ENCODE measurements around the gene CADM1. TPM values are rescaled to one million over a fixed set of nuclear protein-coding genes. Genes with fewer than 3 reads are reported as not detected.

The CADM1 gene
- total and polyA plus RNA-seq, 10 of the 15 experiments (the other 5 are each of a cell fraction or from before 2014, with no cell fraction given) = 0.03 to 0.48 (median 0.15) TPM; not detected in 3

DNA sequence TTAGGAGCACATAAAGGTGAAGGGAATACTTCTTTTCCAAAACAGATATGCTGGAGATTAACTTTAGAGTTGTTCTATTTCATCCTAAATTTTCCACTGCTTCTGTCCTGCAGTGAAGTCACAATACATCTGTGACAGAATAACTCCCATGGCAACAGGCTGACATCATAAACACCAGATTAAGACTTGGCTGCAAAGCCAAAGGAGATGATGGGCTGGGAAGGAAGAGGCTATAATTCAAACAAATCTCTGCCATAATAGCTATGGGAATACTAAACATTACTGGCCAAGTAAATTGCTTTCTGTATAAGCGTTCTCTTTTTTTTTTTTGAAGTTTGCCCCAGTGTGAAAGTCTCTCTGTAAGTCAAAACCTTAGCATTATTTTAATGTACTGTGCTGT, 107.7 kb downstream of the CADM1 start:
- WGBS (ENCODE audit: insufficient coverage, insufficient replicate concordance, low lambda C conversion rate, missing lambda C conversion rate) = 20% methylated on average over 1 of the region's 1 CpG
- intact Hi-C loops (cut with micrococcal nuclease; ENCODE audit: unreplicated experiment) = no loop called here

DNA sequence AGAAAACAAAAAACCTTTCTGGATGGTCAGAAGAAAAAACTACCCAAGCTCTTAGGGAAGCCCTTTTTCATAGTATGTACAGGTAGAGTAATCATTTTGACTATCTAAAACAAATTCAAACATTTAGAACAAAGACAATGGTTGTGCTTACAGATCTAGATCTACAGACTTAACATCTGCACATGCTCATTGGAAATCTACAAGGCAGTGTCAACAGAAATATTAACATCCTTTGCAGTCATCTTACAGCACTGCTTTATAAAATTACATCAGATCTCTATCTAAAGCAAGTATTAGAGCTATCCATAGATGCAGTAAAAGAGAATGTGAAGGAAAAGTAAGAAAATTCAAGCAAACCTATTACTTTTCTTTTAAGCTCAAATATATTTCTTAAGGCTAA, 110.3 kb downstream of the CADM1 start:
- Histone ChIP-seq H3K9ac (ENCODE audit: control insufficient read depth, insufficient read depth, low read length) (no peak overlapping the region), H3K9me3 (replicated peaks; ENCODE audit: control insufficient read depth, insufficient read depth, low read length) (no peaks in the 10 kb centered on the region), H3K27me3 (replicated peaks in 1 of 2; ENCODE audit: control insufficient read depth in 2 of 2, insufficient read depth in 2 of 2, low read length in 1 of 2) (no peaks in the 10 kb centered on the region; a peak in 1 of 4 replicates), H3K36me3 (ENCODE audit: control insufficient read depth in 2 of 2, insufficient read depth in 2 of 2, low read length in 1 of 2) (no peaks in the 10 kb centered on the region), H3K4me1 (ENCODE audit: control insufficient read depth, insufficient read depth, low read length) (no peaks in the 10 kb centered on the region), H3K4me3 (no peak overlapping the region), H3K27ac (ENCODE audit: control insufficient read depth, insufficient read depth) (no peak overlapping the region), H3K4me2 (ENCODE audit: control insufficient read depth, insufficient read depth) (no peak overlapping the region), H3K79me2 (ENCODE audit: control insufficient read depth, insufficient read depth, low read length) (no peaks in the 10 kb centered on the region), H2AFZ (ENCODE audit: control insufficient read depth, low read depth, low read length) (no peak overlapping the region), H4K20me1 (ENCODE audit: control insufficient read depth, insufficient read depth) (no peaks in the 10 kb centered on the region)
- ChIA-PET SMC1A (ENCODE audit: uncharacterized antibody, unreplicated experiment) (no interaction called here), POLR2A (no interaction called here), RAD21 (ENCODE audit: unreplicated experiment) (no interaction called here), CTCF (interaction anchor here (0.5 to 1.1 kb wide), 2 partner anchors 69 to 431 kb away, joined by 3 read pairs; no protein-coding TSS in a partner anchor)
- FAIRE-seq (no peak), ATAC-seq (no peak), DNase-seq (ENCODE audit: low read depth, low spot score) (no peak)
- TF ChIP-seq PML (IDR thresholded peaks at IDR 0.05; ENCODE audit: low read length) (no peak), RAD51 (IDR thresholded peaks at IDR 0.05) (no peak), MEF2B (IDR thresholded peaks at IDR 0.05; ENCODE audit: partially characterized antibody, poor library complexity, severe bottlenecking) (no peak), MXI1 (IDR thresholded peaks at IDR 0.05; ENCODE audit: low read depth, low read length) (no peak), E2F4 (IDR thresholded peaks at IDR 0.05; ENCODE audit: low read depth, low read length) (no peak), ZNF687 (IDR thresholded peaks at IDR 0.05) (no peak), NFYA (IDR thresholded peaks at IDR 0.05; ENCODE audit: borderline replicate concordance, low read depth, low read length) (no peak), ASH2L (IDR thresholded peaks at IDR 0.05; ENCODE audit: borderline replicate concordance, low read depth) (no peak), ZNF24 (IDR thresholded peaks at IDR 0.05) (no peak), NRF1 (conservative IDR thresholded peaks at IDR 0.05; ENCODE audit: low read depth, low read length) (no peak), ZNF622 (IDR thresholded peaks at IDR 0.05) (no peak), CBX3 (IDR thresholded peaks at IDR 0.05; ENCODE audit: borderline replicate concordance, low read depth) (no peak)
- intact Hi-C loops (cut with micrococcal nuclease; ENCODE audit: unreplicated experiment) (no loop called here), in situ Hi-C loops (cut with MboI) (no loop called here)
- BruUV-seq (replicated peaks) = no TSS peak

More for the DNA sequence above, 107.7 kb downstream of the CADM1 start:
- no peaks in the 10 kb centered on the region for H3K79me2 ChIP-seq (ENCODE audit: control insufficient read depth, insufficient read depth, low read length)
- TF ChIP-seq BHLHE40 (IDR thresholded peaks at IDR 0.05; ENCODE audit: borderline replicate concordance in 1 of 2, low read depth in 2 of 2, low read length in 1 of 2) (no peak), NFIC (IDR thresholded peaks at IDR 0.05; ENCODE audit: low read depth, low read length) (no peak), ATF7 (IDR thresholded peaks at IDR 0.05; ENCODE audit: low read depth) (no peak)
- no peak overlapping the region for H3K9ac ChIP-seq (ENCODE audit: control insufficient read depth, insufficient read depth, low read length)
- H3K4me1 ChIP-seq (ENCODE audit: control insufficient read depth, insufficient read depth, low read length) = no peaks in the 10 kb centered on the region
- no peak for ATAC-seq
- in situ Hi-C loops (cut with MboI) = no loop called here
- no peak overlapping the region for H3K4me2 ChIP-seq (ENCODE audit: control insufficient read depth, insufficient read depth)
- H3K4me3 ChIP-seq = no peak overlapping the region
- ChIA-PET POLR2A (no interaction called here), SMC1A (ENCODE audit: uncharacterized antibody, unreplicated experiment) (no interaction called here), CTCF (no interaction called here), RAD21 (ENCODE audit: unreplicated experiment) (no interaction called here)
- H3K36me3 ChIP-seq (ENCODE audit: control insufficient read depth in 2 of 2, insufficient read depth in 2 of 2, low read length in 1 of 2) = no peaks in the 10 kb centered on the region
- no peak for FAIRE-seq
- H2AFZ ChIP-seq (ENCODE audit: control insufficient read depth, low read depth, low read length) = no peak overlapping the region
- no peaks in the 10 kb centered on the region; a peak in 1 of 4 replicates for H3K27me3 ChIP-seq (replicated peaks in 1 of 2; ENCODE audit: control insufficient read depth in 2 of 2, insufficient read depth in 2 of 2, low read length in 1 of 2)
- H4K20me1 ChIP-seq (ENCODE audit: control insufficient read depth, insufficient read depth) = no peaks in the 10 kb centered on the region
- H3K9me3 ChIP-seq (replicated peaks; ENCODE audit: control insufficient read depth, insufficient read depth, low read length) = no peaks in the 10 kb centered on the region
- H3K27ac ChIP-seq (ENCODE audit: control insufficient read depth, insufficient read depth) = no peak overlapping the region
- DNase-seq (ENCODE audit: low read depth, low spot score) = no peak
- BruUV-seq (replicated peaks) = no TSS peak
